ENCODE data around the gene HDAC9. TPM values are rescaled to one million over a fixed set of nuclear protein-coding genes. Genes with fewer than 3 reads are reported as not detected.

HDAC9 gene
- total RNA-seq, 2 experiments from 2014 or later, result 0.61 to 0.71 TPM

DNA sequence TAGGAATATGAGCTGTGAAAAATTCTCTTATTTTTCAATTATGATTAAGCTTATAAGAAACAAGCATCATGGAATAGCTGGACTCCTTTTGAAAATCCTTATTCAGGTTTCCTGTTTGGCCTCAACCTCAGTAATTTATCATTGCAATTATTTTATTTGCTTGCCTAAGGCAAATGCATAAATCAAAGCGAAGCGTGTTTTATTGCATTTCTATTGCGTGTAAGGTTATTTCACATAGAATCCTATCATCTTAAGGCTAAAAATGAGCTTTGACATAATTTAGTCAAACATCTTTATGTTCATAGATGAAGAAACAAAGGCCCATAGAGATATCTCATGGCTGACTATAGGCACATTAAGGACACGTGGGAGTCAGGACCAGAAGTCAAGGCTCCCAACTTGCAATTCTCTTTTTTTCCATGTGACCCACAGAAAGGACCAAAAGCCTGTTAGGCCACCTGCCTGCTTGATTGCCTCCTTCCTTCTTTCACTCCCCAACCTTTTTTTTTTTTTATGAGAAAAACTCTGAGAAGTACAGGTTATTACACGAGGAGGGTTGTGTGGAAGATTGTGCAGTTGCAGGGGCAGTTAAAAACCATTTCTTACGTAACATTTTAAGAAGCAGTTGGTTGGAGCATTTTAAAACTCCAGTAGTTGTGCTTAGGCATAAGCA is 261.0 kb downstream of the HDAC9 start:
- H3K27me3 Mint-ChIP-seq, result no peaks in the 10 kb centered on the region
- ATAC-seq (ENCODE audit: low read depth) (no peak), DNase-seq (no peak)
- H3K27ac Mint-ChIP-seq, result no peak overlapping the region
- POLR2A ChIA-PET, result no interaction called here
- H3K4me1 Mint-ChIP-seq, result no peaks in the 10 kb centered on the region
- peaks cover 2% of the 10 kb centered on the region for H3K9me3 Mint-ChIP-seq
- H3K4me3 Mint-ChIP-seq, result no peak overlapping the region
- no peaks in the 10 kb centered on the region for H3K36me3 Mint-ChIP-seq

DNA sequence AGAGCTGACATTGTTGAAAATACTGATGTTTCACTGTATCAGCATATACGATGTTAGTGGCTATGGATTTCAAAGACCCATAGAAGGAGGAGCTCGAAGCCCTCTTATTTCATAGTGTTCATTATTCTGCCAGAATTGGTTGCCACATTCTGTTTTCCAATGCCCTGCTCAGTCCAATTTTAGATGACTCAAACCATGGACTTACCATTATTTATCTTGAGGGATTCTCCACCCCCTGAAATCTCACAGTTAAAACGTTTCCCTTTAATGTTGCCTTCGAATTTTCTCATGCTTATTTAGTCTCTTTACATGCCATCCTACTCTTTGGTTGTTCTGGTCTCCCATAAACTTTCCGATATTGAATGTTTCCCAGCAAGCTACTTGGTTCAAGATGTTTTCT is 264.5 kb downstream of the HDAC9 start:
- Mint-ChIP-seq H3K27me3 (no peaks in the 10 kb centered on the region), H3K4me1 (no peaks in the 10 kb centered on the region), H3K36me3 (no peaks in the 10 kb centered on the region), H3K4me3 (no peak overlapping the region), H3K9me3 (peaks cover 2% of the 10 kb centered on the region), H3K27ac (no peak overlapping the region)
- no peak for ATAC-seq (ENCODE audit: low read depth)
- DNase-seq, result no peak
- POLR2A ChIA-PET, result no interaction called here

DNA sequence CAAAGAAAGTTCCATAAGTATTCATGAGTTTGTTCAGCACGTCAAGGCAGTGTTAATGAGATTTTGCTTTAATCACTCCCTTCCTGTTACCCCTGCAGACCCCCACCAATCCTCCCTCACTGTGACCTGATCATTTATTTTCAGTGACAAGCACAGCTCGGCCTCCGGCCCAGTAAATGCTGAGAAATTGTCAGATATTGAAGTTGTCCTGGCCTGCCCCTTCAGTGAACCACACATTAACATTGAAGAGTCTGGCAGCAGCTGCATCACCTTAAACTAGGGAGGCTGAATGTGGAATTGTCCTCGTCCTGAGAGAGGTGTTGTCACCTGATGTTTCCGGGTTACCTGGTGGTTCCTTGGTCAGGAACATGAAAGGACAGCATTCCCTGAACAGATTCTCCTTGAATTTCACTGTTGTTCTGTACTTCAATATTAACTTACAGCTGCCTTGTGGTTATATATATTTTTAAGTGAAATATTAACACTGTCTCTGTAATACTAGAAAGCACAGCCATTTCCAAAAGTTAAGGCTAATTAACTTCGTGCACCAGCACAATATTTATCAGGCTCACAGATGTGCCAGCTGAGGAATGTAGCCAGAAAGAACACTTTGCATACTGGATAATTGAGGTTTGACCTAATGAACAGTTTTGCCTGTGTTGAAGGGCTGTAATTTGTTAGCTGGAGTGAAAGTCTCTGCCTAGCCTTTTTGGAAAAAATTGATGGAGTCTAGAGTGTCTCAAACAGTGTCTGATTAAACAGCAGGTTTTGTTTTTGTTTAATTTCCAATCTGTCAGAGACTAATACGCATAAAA is 265.3 kb downstream of the HDAC9 start:
- Mint-ChIP-seq H3K4me1 (no peaks in the 10 kb centered on the region), H3K9me3 (peaks cover 2% of the 10 kb centered on the region), H3K27ac (no peak overlapping the region), H3K27me3 (no peaks in the 10 kb centered on the region), H3K4me3 (no peak overlapping the region), H3K36me3 (no peaks in the 10 kb centered on the region)
- POLR2A ChIA-PET, result no interaction called here
- no peak for DNase-seq
- no peak for ATAC-seq (ENCODE audit: low read depth)

DNA sequence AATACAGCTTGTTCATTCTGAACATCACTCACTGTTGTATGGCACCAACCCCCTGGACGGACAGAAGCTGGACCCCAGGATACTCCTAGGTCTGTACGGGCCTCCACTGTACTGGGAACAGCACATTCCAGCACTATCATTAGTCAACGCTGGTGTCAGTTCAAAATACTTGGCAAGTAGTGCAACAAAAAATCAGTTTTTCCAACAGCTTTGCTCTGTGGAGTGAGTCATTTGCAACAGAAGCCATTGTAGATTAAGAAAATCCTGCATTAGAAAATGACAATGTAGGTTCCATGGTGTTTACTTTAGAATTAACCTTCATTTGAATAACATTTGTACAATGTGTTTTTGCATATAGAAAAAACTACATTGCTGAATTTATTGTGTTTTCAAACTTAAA is 266.6 kb downstream of the HDAC9 start:
- DNase-seq (no peak), ATAC-seq (ENCODE audit: low read depth) (no peak)
- Mint-ChIP-seq H3K9me3 (no peaks in the 10 kb centered on the region), H3K4me1 (no peaks in the 10 kb centered on the region), H3K4me3 (no peak overlapping the region), H3K36me3 (no peaks in the 10 kb centered on the region), H3K27me3 (no peaks in the 10 kb centered on the region), H3K27ac (no peak overlapping the region)
- POLR2A ChIA-PET, result no interaction called here

GRCh38 chr7:18768256-18768655 is 272.7 kb downstream of the HDAC9 start:
- no peaks in the 10 kb centered on the region for H3K36me3 Mint-ChIP-seq
- H3K27ac Mint-ChIP-seq, result no peak overlapping the region
- no peak overlapping the region for H3K4me3 Mint-ChIP-seq
- DNase-seq, result no peak
- H3K9me3 Mint-ChIP-seq, result no peaks in the 10 kb centered on the region
- H3K27me3 Mint-ChIP-seq, result no peaks in the 10 kb centered on the region
- no peaks in the 10 kb centered on the region for H3K4me1 Mint-ChIP-seq
- no peak for ATAC-seq (ENCODE audit: low read depth)
- POLR2A ChIA-PET, result no interaction called here

GRCh38 chr7:18770154-18770811 is 274.7 kb downstream of the HDAC9 start:
- no peaks in the 10 kb centered on the region for H3K27me3 Mint-ChIP-seq
- H3K4me1 Mint-ChIP-seq, result no peaks in the 10 kb centered on the region
- no peak overlapping the region for H3K4me3 Mint-ChIP-seq
- H3K27ac Mint-ChIP-seq, result no peak overlapping the region
- ATAC-seq (ENCODE audit: low read depth), result no peak
- no peak for DNase-seq
- H3K9me3 Mint-ChIP-seq, result peaks cover 1% of the 10 kb centered on the region
- H3K36me3 Mint-ChIP-seq, result no peaks in the 10 kb centered on the region
- POLR2A ChIA-PET, result no interaction called here

DNA sequence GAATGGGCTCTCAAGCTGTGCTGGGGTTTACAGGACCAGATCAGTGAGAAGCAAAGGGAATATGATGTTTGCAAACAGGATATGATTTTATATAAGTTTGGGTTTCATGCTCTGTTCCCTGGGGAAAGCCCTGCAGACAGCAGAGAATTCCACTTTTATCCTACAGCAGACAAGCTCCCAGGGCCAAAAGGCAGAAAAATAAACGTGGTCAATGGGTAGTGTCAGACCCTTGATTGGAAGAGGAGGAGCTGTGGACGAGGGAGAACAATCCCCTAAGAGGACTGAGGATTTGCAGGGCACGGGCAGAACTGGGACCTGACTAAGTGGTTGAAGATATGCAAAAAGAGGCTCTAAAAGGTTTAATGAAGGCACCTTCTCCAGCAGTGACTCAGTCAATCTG is 275.3 kb downstream of the HDAC9 start:
- POLR2A ChIA-PET, result no interaction called here
- H3K27me3 Mint-ChIP-seq, result no peaks in the 10 kb centered on the region

GRCh38 chr7:18771834-18772566 is 276.5 kb downstream of the HDAC9 start:
- Mint-ChIP-seq H3K36me3 (no peaks in the 10 kb centered on the region), H3K4me1 (no peaks in the 10 kb centered on the region), H3K4me3 (no peak overlapping the region), H3K9me3 (peaks cover 1% of the 10 kb centered on the region), H3K27me3 (no peaks in the 10 kb centered on the region), H3K27ac (no peak overlapping the region)
- DNase-seq (no peak), ATAC-seq (ENCODE audit: low read depth) (no peak)
- POLR2A ChIA-PET, result no interaction called here

More for the DNA sequence above, 275.3 kb downstream of the HDAC9 start:
- ATAC-seq (ENCODE audit: low read depth), result no peak
- H3K27ac Mint-ChIP-seq, result no peak overlapping the region
- DNase-seq, result no peak
- peaks cover 1% of the 10 kb centered on the region for H3K9me3 Mint-ChIP-seq
- H3K4me3 Mint-ChIP-seq, result no peak overlapping the region
- no peaks in the 10 kb centered on the region for H3K36me3 Mint-ChIP-seq
- H3K4me1 Mint-ChIP-seq, result no peaks in the 10 kb centered on the region

DNA sequence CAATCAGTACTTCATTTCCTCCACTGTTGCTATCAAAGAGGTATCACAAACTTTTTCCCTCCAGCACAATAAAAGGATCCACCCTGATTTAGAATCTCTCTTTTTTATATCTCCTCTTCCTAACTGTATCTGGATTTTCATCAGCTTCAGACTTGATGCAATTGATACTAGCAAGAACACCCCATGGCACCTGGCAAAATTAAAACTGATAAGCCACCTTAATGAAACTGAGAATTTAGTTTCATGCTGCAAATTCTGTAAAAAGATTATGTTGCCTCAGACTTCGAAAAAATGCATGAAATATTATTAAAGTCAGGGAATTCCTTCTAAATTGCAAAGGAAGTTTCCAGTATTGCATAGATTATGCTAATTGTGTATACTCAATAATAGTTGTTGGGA is 277.0 kb downstream of the HDAC9 start:
- H3K4me3 Mint-ChIP-seq, result no peak overlapping the region
- H3K4me1 Mint-ChIP-seq, result no peaks in the 10 kb centered on the region
- DNase-seq (no peak), ATAC-seq (ENCODE audit: low read depth) (no peak)
- no peaks in the 10 kb centered on the region for H3K36me3 Mint-ChIP-seq
- H3K27me3 Mint-ChIP-seq, result no peaks in the 10 kb centered on the region
- H3K27ac Mint-ChIP-seq, result no peak overlapping the region
- POLR2A ChIA-PET, result no interaction called here
- peaks cover 1% of the 10 kb centered on the region for H3K9me3 Mint-ChIP-seq

DNA sequence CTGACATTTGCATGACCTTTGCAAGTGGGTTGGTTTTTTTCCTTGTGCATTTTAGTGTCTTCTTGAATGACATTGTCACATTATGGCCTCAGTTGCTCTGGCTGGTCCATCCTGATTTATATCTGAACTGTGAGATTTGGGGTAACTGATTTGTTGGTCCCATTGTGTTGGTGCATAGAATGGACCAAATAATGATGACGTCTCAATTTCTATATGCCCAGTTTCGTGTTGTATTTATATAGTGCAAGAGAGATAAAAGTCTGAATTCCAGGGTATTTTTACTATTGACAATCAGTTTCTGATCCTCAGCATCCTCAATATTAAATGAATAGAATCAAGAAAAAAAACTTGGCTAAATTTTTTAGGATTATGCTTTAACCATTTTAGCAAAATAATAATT is 281.8 kb downstream of the HDAC9 start:
- Mint-ChIP-seq H3K4me3 (no peak overlapping the region), H3K36me3 (no peaks in the 10 kb centered on the region), H3K9me3 (peaks cover 1% of the 10 kb centered on the region), H3K4me1 (no peaks in the 10 kb centered on the region), H3K27ac (no peak overlapping the region), H3K27me3 (no peaks in the 10 kb centered on the region)
- DNase-seq (no peak), ATAC-seq (ENCODE audit: low read depth) (no peak)
- POLR2A ChIA-PET, result no interaction called here

DNA sequence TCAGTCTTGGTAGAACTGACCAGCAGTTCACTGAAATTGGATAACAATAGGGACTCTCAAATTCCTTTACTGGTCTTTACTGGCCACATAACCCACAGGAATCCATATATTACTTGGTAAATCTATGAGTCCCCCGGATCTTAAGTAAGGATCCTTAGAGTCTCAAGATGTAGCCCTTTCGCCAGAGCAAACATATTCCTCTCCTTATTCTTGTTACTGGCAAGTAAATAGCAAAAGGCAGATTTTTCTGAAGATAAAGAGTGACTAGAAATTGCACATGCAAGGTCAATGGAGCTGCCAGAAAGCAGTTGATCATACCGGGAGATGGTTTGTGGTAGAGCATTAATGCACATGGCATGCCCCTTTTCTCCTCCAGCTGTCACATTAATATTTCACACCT is 283.0 kb downstream of the HDAC9 start:
- POLR2A ChIA-PET, result no interaction called here
- no peak for ATAC-seq (ENCODE audit: low read depth)

GRCh38 chr7:18780266-18780665 is 284.7 kb downstream of the HDAC9 start:
- Mint-ChIP-seq H3K27ac (no peak overlapping the region), H3K27me3 (no peaks in the 10 kb centered on the region), H3K4me3 (no peak overlapping the region), H3K9me3 (no peaks in the 10 kb centered on the region), H3K36me3 (no peaks in the 10 kb centered on the region), H3K4me1 (no peaks in the 10 kb centered on the region)
- DNase-seq (no peak), ATAC-seq (ENCODE audit: low read depth) (no peak)
- POLR2A ChIA-PET, result no interaction called here

More for the DNA sequence above, 283.0 kb downstream of the HDAC9 start:
- Mint-ChIP-seq H3K4me1 (no peaks in the 10 kb centered on the region), H3K27me3 (no peaks in the 10 kb centered on the region), H3K36me3 (no peaks in the 10 kb centered on the region), H3K27ac (no peak overlapping the region), H3K4me3 (no peak overlapping the region), H3K9me3 (peaks cover 1% of the 10 kb centered on the region)
- DNase-seq, result no peak

- no peaks in the 10 kb centered on the region for H3K27me3 Mint-ChIP-seq
- DNase-seq (no peak), ATAC-seq (ENCODE audit: low read depth) (no peak)
- no peaks in the 10 kb centered on the region for H3K9me3 Mint-ChIP-seq
- POLR2A ChIA-PET, result no interaction called here
- H3K36me3 Mint-ChIP-seq, result no peaks in the 10 kb centered on the region
- H3K4me3 Mint-ChIP-seq, result no peak overlapping the region
- no peaks in the 10 kb centered on the region for H3K4me1 Mint-ChIP-seq
- no peak overlapping the region for H3K27ac Mint-ChIP-seq
Observed at GRCh38 chr7:18780938-18781337, 285.4 kb downstream of the HDAC9 start.
